ENCODE data around the gene SCGN. TPM values are rescaled to one million over a fixed set of nuclear protein-coding genes. Genes with fewer than 3 reads are reported as not detected.

SCGN gene
- total and polyA plus RNA-seq, 4 donors = 0.07 to 2.7 (median 0.13) TPM

GRCh38 chr6:25685251-25685650 is 33.2 kb downstream of the SCGN start:
- H3K36me3 ChIP-seq (ENCODE audit: control insufficient read depth in 4 of 4, insufficient read depth in 4 of 4, low read length in 4 of 4) = no peaks in the 10 kb centered on the region
- ATAC-seq (ENCODE audit: insufficient read depth, low FRiP score) (no peak), DNase-seq (peak in 1 of 3 donors; percentile 3)
- 53 to 63% methylated on average over 1 of the region's 1 CpG for WGBS, 2 donors
- TF ChIP-seq CTCF (IDR thresholded peaks at IDR 0.05; ENCODE audit: control extremely low read depth, extremely low read depth) = no peak
- H3K9me3 ChIP-seq (ENCODE audit: control insufficient read depth in 4 of 4, insufficient read depth in 3 of 4, low read length in 3 of 4) = no peaks in the 10 kb centered on the region
- H3K27me3 ChIP-seq (ENCODE audit: control insufficient read depth in 3 of 3, insufficient read depth in 3 of 3, low read length in 2 of 3) = no peaks in the 10 kb centered on the region
- H3K4me3 ChIP-seq = no peak overlapping the region
- H3K9ac ChIP-seq (ENCODE audit: insufficient read depth in 1 of 2, low read length in 2 of 2) = no peak overlapping the region
- H3K27ac ChIP-seq (ENCODE audit: low read depth in 1 of 2, low read length in 1 of 2) = no peak overlapping the region
- no peaks in the 10 kb centered on the region for H3K4me1 ChIP-seq (ENCODE audit: control insufficient read depth in 5 of 5, insufficient read depth in 5 of 5, low read length in 5 of 5)

DNA sequence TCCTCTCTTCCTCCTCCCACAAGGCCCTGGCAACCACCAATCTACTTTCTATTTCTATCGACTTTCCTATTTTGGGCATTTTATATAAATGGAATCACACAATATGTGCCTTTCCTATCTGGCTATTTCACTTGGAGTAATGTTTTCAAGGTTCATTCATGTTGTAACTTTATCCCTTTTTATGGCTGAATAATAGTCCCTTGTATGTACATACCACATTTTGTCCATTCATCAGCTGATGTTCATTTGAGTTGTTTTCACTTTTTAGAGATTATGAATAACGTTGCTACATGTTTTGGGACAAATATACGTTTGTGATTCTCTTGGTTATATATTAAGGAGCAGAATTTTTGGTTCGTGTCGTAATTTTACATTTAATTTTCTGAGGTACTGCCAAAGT is 33.9 kb downstream of the SCGN start:
- DNase-seq (no peak), ATAC-seq (ENCODE audit: insufficient read depth, low FRiP score) (no peak)
- Histone ChIP-seq H3K36me3 (ENCODE audit: control insufficient read depth in 4 of 4, insufficient read depth in 4 of 4, low read length in 4 of 4) (no peaks in the 10 kb centered on the region), H3K9ac (ENCODE audit: insufficient read depth in 1 of 2, low read length in 2 of 2) (no peak overlapping the region), H3K9me3 (ENCODE audit: control insufficient read depth in 4 of 4, insufficient read depth in 3 of 4, low read length in 3 of 4) (no peaks in the 10 kb centered on the region), H3K4me3 (no peak overlapping the region), H3K27ac (ENCODE audit: low read depth in 1 of 2, low read length in 1 of 2) (no peak overlapping the region), H3K4me1 (ENCODE audit: control insufficient read depth in 5 of 5, insufficient read depth in 5 of 5, low read length in 5 of 5) (no peaks in the 10 kb centered on the region), H3K27me3 (ENCODE audit: control insufficient read depth in 3 of 3, insufficient read depth in 3 of 3, low read length in 2 of 3) (no peaks in the 10 kb centered on the region)
- no peak for TF ChIP-seq CTCF (IDR thresholded peaks at IDR 0.05; ENCODE audit: control extremely low read depth, extremely low read depth)
- 79 to 80% methylated on average over 5 of the region's 5 CpGs for WGBS, 2 donors

GRCh38 chr6:25686856-25687255 is 34.8 kb downstream of the SCGN start:
- no peak for ATAC-seq (ENCODE audit: insufficient read depth, low FRiP score)
- Histone ChIP-seq H3K9ac (ENCODE audit: insufficient read depth in 1 of 2, low read length in 2 of 2) (no peak overlapping the region), H3K27me3 (ENCODE audit: control insufficient read depth in 3 of 3, insufficient read depth in 3 of 3, low read length in 2 of 3) (no peaks in the 10 kb centered on the region), H3K36me3 (ENCODE audit: control insufficient read depth in 4 of 4, insufficient read depth in 4 of 4, low read length in 4 of 4) (no peaks in the 10 kb centered on the region), H3K27ac (ENCODE audit: low read depth in 1 of 2, low read length in 1 of 2) (no peak overlapping the region), H3K4me1 (ENCODE audit: control insufficient read depth in 5 of 5, insufficient read depth in 5 of 5, low read length in 5 of 5) (no peaks in the 10 kb centered on the region), H3K4me3 (no peak overlapping the region), H3K9me3 (ENCODE audit: control insufficient read depth in 4 of 4, insufficient read depth in 3 of 4, low read length in 3 of 4) (no peaks in the 10 kb centered on the region)
- DNase-seq = no peak
- TF ChIP-seq CTCF (IDR thresholded peaks at IDR 0.05; ENCODE audit: control extremely low read depth, extremely low read depth) = no peak

DNA sequence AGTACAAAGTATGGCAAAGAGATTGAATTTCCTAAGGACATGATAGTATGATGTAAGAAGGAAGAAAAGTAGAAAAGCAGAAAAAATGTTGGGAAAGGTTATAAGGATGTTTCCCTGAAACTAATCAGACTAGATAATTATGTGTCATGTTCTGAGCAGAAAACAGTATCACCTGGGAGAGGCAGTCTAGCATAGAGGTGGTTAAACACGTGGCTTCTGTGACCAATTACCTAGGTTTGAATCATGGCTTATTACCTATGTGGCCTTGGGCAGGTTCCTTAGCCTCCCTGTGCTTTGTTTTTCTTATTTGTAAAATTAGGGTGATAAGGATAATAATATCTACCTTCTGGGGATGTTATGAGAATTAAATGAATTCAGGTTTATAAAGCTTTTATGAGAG is 38.0 kb downstream of the SCGN start:
- DNase-seq (no peak), ATAC-seq (ENCODE audit: insufficient read depth, low FRiP score) (no peak)
- H3K9me3 ChIP-seq (ENCODE audit: control insufficient read depth in 4 of 4, insufficient read depth in 3 of 4, low read length in 3 of 4) = no peaks in the 10 kb centered on the region
- H3K27ac ChIP-seq (ENCODE audit: low read depth in 1 of 2, low read length in 1 of 2) = no peak overlapping the region
- H3K27me3 ChIP-seq (ENCODE audit: control insufficient read depth in 3 of 3, insufficient read depth in 3 of 3, low read length in 2 of 3) = no peaks in the 10 kb centered on the region
- H3K4me1 ChIP-seq (ENCODE audit: control insufficient read depth in 5 of 5, insufficient read depth in 5 of 5, low read length in 5 of 5) = no peaks in the 10 kb centered on the region
- no peak for TF ChIP-seq CTCF (IDR thresholded peaks at IDR 0.05; ENCODE audit: control extremely low read depth, extremely low read depth)
- H3K36me3 ChIP-seq (ENCODE audit: control insufficient read depth in 4 of 4, insufficient read depth in 4 of 4, low read length in 4 of 4) = no peaks in the 10 kb centered on the region
- no peak overlapping the region for H3K9ac ChIP-seq (ENCODE audit: insufficient read depth in 1 of 2, low read length in 2 of 2)
- 55 to 87% methylated on average over 1 of the region's 1 CpG for WGBS, 2 donors
- H3K4me3 ChIP-seq = no peak overlapping the region

Data from lung (tissue), 12 donors.